COLO668 (cell line): ENCODE data around the gene CDK16.
A peak's percentile ranks its signal among the peaks of the same experiment; 100 is the strongest.

ENCODE experiments used
- DNase-seq: peaks from one replicate; lab custom pipeline; 2025; ENCODE audit not compliant: unreplicated experiment; lab: John Stamatoyannopoulos, UW

Gene CDK16

DNA sequence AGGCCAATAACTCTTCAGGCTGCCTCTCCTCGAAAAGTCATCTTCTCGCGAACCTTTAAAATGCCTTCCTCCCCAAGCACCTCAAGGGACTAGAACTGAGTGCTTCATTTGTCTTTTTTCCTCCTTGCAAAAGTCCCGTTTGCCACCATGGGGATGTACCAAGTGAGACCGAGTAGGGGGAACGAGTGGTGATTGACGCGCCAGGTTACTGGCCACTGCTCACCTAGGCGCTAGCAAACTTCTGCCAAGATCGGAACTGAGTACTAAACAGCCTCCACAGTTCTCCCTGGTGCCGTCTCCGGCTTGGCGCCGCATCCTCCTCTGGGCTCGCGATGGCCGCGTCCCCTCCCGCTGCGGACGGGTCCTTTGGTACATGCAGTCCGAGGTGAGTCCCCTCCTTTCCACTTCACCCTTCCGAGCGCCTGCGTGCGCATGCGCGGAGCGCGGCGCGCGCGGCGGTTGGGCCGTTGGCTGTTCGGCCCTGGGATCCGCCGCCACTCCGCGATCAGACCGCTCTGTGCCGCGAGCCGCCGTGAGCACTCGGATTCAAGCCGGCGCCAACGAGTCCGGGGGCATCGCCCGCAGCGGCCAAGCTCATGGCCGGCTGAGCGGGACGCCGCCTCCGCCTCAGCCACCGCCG, at the start of gene CDK16:
Gene CDK16, plus strand, starts transcription at position 402 of the 640 bp plus-strand sequence. CDS start 4,877 bp downstream, outside the sequence.
- DNase-seq = peak; percentile 78

DNA sequence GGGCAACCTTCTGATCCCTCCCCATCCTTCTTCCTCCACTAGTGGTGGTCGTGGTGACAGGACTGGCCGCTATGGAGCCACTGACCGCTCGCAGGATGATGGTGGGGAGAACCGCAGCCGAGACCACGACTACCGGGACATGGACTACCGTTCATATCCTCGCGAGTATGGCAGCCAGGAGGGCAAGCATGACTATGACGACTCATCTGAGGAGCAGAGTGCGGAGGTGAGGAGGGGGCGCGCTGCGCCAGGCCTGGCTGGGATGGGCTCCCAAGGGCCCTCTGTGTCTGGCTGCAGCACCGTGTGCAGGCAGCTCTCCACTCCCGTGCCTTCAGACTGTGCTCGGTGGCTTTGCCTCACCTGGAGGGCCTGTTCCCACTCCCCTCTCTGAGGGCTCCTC, 49.2 kb upstream of the CDK16 start:
- no peak for DNase-seq

DNA sequence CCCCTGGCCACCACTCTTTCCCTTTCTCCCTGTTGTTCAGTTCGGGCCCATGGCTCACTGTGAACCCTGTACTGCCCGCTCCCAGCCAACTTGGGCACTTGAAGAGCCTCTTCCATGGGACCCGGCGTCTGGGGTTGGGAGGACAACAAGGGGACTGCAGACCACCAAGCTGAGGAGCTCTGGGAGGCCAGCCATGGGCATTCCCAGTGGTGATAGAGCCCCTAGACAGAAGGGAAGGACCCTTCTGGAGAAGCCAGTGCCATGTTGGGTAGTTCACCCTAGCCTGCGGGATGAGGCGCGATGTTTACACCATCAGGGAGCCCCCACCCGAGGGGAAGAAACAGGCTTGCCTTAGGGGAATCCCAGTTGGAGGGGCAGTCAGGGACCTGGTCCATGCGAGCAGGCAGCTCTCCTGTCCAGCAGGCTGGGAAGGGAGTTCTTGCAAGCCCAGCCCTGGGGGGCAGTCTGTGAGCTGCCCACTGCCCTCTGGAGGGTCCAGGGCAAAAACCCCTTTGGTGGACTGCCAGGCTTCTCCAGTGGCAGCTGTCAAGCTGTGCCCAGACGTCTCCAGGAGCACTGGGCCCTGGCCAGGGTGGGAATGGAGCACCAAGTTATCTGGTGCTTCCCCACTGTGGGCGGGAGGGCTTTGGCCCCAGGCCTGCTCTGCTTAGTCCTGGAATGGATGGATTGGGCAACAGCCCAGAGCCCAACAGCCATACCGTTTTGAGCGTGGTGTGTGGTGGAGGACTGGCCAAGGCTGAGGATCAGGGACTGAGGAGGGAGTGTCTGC, 48.6 kb upstream of the CDK16 start:
- DNase-seq = no peak

DNA sequence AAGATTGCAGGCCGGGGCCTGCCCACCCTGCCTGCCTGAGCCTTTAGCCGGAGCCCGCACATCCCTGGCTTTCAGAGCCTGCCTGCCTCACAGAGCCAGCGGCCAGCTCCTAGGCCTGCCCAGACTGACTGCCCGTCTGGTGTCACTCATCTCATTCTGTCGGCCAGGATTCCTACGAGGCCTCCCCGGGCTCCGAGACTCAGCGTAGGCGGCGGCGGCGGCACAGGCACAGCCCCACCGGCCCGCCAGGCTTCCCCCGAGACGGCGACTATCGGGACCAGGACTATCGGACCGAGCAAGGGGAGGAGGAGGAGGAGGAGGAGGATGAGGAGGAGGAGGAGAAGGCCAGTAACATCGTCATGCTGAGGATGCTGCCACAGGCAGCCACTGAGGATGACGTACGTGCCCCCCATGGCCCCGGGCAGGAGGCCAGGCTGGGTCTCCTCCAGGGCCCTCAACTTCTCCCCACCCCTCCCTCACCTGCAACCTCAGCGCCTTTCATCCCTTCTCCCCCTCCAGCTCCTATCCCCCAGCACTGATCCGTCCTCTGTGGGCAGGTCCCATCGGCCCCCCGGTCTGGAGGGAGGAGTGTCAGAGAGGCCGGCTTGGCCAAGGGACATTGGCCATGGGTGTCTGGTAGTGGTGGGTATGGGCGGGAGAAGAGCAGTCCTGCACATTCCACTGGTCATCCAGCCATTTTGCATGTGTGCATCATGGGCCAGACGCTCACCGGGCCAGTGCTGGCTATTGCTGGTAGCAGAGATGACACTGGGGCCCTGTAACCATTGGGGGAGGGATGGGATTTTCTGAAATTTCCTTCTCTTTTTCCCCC, 47.4 kb upstream of the CDK16 start:
- DNase-seq = no peak

DNA sequence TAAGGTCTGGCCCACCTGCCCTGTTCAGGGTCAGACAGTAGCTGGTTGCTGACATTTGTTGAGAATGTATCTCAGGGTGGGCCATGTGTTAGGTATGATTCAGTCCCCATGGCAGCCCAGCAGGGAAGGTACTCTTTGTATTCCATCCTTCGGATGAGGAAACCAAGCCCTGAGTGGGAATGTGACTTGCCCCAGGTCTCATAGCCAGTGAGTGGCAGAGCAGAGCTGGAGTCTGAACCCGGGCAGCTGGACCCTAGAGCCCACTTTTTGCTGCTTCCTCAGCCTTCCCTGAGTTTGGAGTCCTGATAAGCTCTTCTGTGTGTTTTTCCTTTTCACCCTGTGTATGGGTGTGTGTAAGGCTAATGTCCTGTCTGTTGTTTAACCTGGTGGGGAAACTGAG, 46.5 kb upstream of the CDK16 start:
- no peak for DNase-seq

DNA sequence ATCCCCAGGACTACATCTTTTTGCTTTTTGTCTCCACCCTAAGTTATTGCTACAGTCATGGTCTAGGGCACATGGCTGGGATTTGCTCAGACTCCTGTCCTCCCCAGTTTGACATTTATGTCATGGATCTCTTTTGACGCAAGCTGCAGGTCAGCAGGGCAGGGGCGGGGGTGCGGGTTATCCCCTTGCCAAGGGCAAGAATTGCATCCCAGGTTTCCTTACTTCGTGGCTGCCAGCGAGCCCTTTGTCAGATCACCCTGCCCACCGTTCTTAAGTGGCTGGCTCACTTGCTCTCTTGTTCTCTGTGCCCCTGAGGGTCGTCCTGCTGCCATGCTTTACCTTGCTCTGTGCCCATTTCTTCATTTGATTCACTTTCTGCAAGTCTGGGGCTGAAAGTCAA, 45.9 kb upstream of the CDK16 start:
- DNase-seq = no peak

DNA sequence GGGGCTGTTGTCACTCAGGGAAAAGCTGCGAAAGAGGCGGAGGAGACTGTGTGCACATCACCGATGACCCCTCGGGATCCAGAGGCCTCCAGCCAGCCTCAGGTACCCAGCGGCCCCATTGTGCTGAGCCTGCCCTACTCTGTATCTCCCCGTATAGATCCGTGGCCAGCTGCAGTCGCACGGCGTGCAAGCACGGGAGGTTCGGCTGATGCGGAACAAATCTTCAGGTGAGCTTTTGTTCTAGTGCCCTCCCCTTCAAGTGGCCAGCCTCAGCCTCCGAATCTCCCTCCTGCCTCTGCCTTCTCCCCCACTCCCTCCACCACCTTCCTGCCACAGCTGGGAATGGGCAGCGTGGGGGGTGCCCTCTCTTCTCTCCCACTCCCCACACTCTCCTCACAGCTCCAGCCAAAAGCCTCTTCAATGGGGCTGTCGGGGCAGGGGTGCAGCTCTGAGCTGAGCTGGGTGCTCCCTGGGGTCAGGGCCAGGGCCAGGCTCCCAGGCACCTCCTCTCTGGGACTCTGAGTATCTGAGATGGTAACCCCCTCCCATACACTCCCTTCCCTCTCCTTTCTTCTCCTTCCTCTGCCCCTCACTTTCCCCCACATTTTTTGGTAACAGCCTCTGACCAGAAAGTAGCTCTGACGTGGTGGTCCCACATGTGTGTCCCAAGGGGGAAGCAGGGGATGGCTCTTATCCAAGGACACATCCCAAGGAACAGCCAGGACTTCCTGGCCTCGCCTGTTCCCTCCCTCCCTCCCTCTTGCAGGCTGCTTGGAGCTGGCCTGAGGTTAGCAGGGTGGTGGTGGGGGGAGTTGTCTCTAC, 45.3 kb upstream of the CDK16 start:
- DNase-seq = no peak

DNA sequence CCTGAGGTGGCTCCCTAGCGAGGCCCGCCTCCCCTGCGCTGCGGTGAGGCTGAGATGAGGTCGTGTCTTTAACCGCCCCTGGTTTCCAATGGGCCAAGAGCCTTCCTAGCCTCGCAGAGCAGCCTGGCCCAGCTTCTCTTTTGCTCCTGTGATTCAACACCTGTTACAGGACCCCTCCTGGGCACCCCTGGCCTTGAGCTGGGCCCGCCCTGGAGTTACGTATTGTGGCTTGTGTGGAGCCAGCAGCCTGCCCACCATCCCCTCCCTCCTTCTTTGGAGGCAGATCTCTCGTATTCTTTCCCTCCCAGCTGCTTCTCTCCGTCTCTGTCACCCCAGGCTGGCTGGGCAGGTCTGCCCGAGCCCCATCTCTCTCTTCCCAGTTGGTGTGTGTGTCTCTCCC, 44.1 kb upstream of the CDK16 start:
- no peak for DNase-seq

DNA sequence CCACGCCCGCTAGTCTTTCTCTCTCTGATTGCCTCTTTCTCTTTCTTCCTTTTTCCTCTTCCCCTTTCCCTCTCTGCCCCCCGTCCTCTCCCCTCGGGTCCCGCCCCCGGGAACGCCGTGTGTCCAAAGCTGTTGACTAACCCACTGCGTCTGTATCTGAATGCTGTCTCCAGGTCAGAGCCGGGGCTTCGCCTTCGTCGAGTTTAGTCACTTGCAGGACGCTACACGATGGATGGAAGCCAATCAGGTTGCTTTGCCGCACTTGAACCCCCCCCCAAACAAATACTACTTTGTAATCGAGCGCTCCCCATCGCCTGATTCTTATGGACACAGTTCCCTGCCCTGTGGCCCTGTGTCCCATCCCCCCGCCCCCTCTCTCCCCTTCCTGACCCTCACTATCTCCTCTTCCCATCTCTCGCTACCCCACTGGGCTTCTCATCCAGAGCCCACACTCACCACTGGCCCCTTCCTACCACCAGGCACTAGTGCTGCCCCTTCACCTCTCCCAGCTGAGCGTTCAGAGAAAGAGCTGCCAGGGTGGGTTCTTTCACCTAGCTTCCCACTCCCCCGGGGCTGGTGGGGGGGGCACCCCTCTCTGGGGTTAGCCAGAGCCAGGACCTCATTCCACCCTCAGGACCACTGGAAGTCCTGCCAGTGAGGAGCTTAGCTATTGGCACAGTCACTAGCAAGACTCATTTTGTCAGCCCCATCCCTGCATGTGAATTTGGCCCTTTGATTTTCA, 43.5 kb upstream of the CDK16 start:
- no peak for DNase-seq

DNA sequence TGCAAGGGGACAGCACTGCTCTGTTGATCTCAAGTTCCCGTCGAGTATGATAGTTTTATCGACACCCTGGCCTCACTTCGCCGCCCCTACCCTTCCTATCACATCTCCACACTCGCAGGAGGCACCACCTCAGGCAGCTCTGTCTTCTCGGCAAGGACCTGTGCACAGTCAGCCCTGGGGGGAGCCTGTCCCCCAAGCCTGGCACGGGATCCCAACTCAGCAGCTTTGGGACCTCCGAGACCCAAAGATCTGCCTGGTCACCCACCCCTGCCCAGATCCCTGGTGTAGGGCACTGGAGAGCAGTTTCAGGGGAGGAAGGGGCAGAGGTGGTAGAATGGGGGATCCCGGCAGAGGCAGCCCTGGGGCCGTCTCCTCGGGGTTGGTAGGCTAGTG, 42.9 kb upstream of the CDK16 start:
- no peak for DNase-seq

DNA sequence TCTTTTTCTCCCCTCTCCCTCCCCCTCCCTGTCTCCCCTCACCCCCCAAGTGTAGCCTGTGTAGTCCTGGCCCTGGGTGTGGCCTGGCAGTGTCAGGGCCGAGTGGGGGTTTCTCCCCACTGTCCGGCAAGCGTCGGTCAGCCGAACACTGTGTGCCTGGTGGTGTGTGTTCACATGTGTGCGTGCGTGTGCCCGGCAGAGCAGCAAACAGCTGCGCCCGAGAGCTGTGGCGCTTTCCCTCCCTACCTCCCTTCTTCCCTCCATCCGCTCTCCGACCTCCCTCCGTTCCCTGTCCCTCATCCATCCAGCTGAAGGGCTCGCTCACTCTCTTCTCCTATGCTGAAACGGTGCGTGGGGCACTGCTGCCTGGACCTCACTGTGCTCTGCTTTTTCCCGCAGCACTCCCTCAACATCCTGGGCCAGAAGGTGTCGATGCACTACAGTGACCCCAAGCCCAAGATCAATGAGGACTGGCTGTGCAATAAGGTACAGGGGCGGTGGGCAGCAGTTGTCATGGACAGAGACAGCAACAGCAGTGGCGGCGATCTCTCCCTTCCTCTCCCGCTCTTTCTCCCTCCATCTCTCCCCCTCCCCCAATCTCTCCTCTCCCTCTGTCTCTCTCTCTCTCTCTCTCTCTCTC, 42.3 kb upstream of the CDK16 start:
- DNase-seq = no peak

DNA sequence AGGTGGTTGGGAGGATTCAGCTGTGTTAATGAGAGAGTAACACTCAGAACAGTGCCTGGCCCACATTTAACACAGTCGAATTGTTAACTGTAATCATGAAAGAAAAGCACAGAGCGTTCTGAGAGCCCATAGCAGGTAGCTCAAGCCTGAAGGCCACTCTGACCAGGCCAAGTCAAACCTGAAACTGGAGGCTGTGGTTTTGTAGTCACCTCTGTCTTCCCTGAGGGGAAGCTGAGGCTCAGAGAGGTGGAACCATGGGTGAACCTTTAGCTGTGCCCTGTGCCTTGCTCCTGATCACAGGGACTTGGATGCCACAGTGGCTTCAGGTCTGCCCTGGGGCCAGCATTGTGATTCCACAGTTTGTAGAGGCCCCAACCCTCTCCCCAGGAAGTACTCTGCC, 41.4 kb upstream of the CDK16 start:
- no peak for DNase-seq

DNA sequence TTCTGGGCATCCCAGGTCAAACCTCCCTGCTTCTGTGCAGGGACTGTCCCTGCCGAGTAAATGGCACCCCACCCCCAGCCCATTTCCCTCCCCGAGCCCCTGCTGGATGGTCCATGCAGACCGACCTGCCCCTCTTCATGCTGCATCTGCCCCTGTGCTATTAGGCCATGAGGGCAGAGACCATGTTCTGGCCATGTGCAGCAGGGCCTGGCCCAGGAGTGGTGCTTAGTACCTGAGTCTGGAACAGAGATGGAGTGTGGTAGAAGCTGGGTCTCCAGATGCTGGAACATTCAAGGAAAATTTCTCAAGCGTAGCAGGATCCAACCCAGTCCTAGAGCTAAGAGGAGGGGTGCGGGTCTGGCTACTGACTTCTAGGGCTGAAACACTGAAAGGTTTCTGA, 40.1 kb upstream of the CDK16 start:
- no peak for DNase-seq

DNA sequence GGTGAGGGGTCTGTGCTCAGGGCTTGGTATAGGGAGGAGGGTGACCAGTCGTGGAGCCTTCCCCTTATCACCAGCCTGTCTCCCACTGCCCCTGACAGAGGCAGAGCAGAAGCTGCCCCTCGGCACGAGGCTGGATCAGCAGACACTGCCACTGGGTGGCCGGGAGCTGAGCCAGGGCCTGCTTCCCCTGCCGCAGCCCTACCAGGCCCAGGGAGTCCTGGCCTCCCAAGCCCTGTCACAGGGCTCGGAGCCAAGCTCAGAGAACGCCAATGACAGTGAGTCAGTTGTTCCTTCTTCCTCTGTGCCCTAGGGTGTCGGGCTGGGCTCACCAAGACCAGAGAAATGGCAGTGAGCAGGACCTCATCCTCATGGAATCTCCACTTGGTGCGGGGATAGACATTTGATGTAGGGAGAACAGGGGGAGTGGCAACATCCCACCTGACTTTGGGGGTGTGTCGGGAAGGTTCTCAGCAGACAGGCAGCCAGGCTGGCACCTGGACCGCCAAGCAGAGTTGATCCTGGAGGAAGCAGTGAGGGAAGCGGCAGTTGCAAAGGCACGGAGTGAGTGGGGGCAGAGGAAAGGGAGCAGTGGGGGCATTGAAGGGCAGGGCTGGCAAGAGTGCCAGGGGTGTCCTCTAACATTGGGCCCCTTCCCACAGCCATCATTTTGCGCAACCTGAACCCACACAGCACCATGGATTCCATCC, 39.1 kb upstream of the CDK16 start:
- no peak for DNase-seq

DNA sequence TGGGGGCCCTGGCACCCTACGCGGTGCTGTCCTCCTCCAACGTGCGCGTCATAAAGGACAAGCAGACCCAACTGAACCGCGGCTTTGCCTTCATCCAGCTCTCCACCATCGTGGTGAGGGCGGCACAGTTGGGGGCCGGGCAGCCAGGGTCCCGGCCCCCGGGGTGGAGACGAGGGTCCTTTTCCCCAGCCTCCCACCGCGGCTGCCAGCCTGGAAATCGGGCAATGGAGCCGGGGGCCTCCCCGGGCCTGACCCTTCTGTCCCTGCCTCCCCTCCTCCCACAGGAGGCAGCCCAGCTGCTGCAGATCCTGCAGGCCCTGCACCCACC, 38.6 kb upstream of the CDK16 start:
- no peak for DNase-seq

DNA sequence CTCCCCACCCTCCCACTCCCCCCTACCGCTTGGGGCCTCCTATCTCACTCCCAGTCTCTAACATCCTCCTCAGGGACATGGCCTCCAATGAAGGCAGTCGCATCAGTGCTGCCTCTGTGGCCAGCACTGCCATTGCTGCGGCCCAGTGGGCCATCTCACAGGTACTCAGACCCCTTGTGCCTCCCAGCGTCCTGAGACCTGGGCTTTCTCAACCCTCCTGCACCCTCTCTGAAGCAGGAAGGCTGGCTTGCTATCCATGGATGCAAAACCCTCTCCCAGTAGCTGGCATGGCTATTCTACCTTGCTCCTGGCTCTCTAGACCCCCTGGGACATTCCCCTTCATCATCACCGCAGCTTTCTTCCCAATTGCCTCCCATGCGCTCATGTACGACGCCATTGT, 38.1 kb upstream of the CDK16 start:
- no peak for DNase-seq

DNA sequence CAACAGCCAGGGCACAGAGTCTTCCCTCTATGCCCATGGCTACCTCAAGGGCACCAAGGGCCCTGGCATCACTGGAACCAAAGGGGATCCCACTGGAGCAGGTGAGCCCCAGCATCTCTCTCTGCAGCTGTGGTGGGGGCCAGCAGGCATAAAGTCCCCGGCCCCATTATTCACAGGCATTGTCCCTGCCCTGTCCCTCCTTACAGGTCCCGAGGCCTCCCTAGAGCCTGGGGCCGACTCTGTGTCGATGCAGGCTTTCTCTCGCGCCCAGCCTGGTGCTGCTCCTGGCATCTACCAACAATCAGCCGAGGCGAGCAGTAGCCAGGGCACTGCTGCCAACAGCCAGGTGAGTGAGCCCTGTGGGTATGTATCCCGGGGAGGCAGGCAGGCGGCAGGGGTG, 37.2 kb upstream of the CDK16 start:
- no peak for DNase-seq

DNA sequence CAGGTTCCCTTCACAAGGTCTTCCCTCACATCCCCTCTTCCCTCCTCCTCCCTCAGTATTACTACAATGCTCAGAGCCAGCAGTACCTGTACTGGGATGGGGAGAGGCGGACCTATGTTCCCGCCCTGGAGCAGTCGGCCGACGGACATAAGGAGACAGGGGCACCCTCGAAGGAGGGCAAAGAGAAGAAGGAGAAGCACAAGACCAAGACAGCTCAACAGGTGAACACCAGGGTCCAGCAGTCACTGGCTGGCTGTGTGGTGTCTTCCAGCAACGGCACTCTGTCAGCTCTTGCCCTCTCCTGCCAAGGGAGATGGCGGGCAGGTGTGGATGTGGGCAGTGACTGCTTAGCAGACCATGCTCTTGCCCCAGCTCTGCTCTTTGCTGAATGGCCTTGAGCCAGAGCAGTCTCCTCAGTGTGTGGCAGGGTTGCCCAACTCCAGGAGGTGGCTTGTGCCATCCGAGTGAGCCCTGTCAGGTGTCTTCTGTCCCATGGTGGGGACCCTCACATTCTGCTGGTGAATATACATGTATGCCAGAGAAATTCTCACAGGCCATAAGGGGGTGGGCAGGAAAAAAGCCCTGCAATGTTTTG, 36.3 kb upstream of the CDK16 start:
- no peak for DNase-seq

DNA sequence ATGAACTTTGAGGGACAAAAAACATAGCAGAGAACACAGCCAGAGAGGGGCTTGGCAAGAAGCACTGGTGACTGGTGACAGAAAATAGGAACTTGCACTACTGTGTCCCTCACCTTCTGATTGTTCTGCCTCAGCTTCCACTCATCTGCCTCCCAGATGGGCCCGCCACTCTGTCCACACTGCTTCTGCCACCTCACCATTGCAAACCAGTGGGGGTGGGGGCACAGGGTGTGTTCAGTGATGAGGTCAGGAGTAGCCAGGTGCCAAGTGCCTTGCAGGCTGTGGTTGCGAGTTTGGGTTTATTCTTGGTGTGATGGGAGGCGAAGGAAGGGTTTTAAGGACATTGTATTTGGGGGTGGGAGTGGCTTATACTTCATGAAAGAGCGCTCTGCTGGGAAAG, 34.0 kb upstream of the CDK16 start:
- DNase-seq = no peak
